NCI-H524 treated with DMSO at 0.1 percent for 48 hours (cell line): Measurements from ENCODE around the gene DENND1C.

Source experiments
- DNase-seq: peaks from one replicate; lab custom pipeline; 2025; lab: John Stamatoyannopoulos, UW

The DENND1C gene

GRCh38 chr19:6478815-6479214 lies 2.8 kb downstream of the DENND1C start:
- DNase-seq = no peak

- DNase-seq = no peak
These were observed 4.6 kb downstream of the DENND1C start for GRCh38 chr19:6476896-6477431.

DNA sequence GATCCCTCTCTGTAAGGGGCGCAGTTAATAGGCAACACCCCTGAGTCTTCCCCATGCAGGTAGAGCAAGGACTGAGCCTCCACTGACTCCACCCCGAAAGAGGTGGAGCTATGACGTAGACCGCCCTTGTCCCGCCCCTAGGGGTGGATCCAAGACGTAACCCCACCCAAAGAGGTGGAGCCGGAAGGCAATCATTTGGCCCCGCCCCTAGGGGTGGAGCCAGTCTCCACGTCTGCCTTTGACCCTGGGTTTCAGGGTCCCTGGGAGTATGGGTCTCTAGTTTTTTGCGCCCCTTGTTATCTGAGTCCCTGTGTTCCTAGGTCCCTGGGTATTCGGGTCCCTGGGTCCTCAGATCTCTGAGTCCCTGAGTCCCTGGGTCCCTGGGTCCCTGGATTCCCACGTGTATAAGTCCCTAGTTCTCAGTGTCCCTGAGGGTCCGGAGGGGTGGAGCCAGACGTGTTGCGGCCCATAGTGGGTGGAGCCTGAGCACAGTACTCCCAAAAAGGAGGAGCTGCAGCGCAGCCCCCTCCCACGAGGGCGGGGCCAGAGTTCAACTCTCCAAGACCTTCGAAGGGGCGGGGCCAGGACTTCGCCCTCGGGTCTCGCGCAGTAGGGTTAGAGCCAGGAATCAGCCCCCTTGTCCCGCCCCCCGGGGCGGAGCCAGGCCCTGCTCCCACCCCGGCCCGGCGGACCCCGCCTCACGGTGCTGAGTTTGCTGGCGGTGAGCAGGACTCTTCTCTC lies 5.3 kb downstream of the DENND1C start:
- DNase-seq = no peak

GRCh38 chr19:6475321-6476108 lies 6.1 kb downstream of the DENND1C start:
- no peak for DNase-seq

GRCh38 chr19:6473647-6474046 lies 7.9 kb downstream of the DENND1C start:
- DNase-seq = no peak

GRCh38 chr19:6472713-6473112 lies 8.9 kb downstream of the DENND1C start:
- no peak for DNase-seq

DNA sequence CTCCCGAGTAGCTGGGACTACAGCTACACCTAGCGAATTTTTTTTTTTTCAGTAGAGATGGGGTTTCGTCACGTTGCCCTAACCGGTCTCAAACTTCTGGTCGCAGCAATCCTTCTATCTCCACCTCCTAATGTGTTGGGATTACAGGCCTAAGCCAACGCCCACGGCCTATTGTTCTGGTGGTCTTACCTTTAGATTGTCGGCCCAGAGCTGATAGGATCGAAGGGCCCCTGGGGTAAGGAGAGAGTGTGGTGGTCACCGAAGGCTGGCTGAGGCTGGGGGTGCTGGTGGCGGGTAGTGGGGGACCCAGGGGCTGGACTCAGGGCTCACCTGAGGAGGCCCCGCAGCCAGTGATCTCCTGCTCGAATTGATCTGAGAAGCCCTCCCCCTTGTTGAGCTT lies 10.5 kb downstream of the DENND1C start:
- DNase-seq = no peak

- no peak for DNase-seq
These were observed 11.4 kb downstream of the DENND1C start for GRCh38 chr19:6470173-6470572.

DNA sequence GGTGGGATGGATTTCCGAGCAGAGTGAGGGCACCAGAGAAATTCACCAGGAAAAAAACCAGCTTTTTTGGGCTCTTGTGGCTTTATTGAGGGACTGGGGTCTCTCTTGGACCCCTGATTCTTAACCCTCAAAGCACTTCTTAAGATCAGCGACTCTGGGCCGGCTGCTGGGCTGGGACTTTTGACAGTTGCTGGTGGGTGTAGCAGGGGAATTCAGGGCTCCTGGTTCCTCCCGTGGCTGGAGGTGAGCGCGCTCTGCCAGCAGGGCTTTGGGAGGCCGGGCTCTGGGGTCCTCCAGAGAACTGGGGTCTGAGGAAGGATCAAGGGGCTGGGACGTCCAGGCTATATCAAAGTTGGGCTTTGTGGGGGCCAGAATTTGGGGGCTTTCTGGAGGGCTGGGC lies 14.2 kb downstream of the DENND1C start:
- no peak for DNase-seq

DNA sequence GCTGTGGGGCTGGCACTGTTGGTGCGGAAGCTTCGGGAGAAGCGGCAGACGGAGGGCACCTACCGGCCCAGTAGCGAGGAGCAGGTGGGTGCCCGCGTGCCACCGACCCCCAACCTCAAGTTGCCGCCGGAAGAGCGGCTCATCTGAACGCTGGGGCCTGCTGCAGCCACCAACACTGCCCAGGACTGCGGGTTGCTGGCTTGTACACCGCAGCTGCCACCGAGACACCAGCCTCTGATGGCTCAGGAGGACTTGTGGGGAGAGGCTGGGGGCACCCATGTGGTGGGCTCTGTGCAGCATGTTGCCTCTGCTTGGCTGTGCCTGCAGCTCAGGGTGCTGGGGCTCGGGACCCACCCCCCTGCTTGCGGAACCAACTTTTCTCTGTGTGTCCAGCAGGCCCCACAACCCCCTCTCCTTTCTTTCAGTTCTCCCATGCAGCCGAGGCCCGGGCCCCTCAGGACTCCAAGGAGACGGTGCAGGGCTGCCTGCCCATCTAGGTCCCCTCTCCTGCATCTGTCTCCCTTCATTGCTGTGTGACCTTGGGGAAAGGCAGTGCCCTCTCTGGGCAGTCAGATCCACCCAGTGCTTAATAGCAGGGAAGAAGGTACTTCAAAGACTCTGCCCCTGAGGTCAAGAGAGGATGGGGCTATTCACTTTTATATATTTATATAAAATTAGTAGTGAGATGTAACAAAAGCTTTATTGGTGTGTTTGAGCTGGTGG lies 14.9 kb downstream of the DENND1C start:
- no peak for DNase-seq

GRCh38 chr19:6465663-6466062 lies 15.9 kb downstream of the DENND1C start:
- no peak for DNase-seq

DNA sequence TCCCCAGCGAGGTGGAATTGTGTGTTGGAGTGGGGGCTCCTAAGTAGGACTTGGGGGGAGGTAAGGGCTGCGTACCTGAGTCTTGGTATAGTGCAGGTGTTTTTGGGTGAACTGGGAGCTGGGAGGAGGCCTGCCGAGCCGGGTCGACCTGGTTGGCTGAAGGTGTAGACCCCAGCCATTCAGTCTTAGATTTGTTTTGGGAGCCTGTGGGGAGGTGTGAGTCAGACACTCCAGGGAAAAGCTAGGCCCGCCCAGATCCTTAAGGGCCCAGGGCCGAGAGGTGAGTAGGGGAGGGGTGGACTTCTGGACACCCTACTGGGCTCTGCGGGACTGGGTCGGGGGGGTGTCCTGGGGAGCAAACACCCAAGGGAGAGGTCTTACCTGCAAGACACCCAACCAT lies 16.6 kb downstream of the DENND1C start:
- no peak for DNase-seq

DNA sequence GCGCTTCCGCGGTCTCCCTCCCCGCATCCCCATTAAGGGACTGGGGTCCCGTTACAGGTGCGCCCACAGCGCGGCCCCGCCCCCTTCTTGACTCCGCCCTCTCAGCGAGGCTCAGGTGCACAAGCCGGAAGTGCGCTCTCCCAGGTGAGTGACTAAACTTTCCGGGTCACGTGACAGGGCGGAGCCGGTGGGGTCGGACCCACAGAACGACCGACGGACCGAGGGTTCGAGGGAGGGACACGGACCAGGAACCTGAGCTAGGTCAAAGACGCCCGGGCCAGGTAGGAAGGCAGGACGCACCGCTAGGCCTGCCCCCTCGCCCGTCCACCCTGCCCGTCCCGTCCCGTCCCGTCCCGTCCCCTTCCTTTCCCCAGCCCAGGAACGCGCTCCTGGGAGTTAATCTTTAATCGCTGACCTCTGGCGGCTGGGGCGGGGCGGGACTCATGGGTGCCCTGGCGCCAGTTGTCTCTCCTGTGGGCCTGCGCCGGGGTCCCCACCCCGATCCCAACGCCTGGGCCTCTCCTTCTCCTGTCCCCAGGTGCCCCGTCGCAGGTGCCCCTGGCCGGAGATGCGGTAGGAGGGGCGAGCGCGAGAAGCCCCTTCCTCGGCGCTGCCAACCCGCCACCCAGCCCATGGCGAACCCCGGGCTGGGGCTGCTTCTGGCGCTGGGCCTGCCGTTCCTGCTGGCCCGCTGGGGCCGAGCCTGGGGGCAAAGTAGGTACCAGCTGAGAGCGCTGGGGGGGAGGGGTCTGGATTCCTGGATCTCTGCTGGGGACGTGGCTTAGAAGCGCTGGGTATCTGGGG lies 17.3 kb downstream of the DENND1C start, which contains the start of gene CRB3:
TSS of gene CRB3 (plus strand) at position 202 of the 804 bp plus-strand sequence. CDS start at position 633, 431 bp downstream.
- no peak for DNase-seq

DNA sequence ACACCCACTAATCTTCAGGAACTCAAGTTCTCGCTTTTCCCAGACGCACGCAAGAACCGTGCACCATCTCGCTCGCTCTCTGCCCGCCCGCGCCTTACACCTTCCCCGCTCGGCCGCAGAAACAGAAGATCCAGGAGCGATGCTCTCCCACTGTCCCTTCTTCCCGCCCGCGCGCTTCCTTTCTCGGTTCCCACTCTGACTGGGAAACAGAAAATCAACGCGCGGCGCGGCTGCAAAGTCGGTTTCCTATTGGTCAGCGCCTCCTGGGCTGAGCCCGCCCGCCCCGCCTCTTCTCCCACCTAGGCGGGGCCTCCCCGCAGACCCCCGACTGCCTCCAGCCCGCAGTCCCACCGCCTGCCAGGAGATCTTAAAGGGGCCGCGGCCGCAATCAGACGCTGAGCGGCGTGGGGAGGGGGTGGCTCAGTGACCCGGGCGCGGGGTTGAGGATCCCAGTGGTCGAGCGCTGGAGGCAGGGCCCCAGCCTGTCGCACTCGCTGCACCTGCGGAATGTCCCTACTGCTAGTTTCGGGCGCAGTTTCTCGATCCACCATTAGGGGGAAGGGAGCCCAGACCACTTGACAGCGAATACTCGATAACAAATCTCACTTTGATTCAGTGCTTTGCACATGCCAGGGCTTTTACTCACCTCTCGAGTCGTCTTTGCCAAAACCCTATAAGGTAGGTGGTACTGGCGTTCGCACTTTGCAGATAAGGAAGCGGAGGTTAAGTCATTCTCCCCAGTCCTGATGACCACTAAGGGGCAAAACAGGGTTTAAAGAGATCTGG lies 21.3 kb downstream of the DENND1C start:
- DNase-seq = peak; percentile 98

- DNase-seq = no peak
These were observed 22.1 kb downstream of the DENND1C start, which contains the start of gene SLC25A23 for GRCh38 chr19:6459262-6460098. SLC25A23 (minus strand) TSS chr19:6459792; CDS start chr19:6459628, 164 bp downstream.

DNA sequence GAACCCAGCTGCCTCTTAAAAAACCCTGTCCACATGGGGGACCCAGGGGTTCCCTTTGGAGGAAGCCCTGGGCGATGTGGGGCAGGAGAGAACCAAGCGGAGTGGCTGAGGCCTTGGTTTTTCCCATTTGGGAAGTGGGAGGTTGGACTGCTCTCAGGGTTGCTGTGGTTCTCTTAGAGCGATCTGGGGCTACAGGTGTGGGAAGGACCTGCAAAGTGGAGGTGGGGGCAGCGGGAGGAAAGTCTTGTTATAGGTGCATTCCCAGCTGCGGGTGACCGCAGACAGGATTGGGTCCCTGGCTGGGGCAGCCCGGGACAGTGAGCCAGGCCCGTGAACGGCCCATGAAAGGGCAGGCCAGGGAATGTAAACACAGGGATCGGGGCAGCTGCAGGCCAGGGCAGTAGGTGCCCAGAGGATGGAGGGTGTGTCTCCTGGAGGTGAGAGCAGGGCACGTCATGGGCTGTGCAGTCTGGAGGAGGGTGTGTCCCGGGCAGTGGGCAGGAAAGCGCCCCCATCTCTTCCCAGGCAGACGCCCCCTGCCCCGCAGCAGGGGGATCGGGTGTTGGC lies 22.8 kb downstream of the DENND1C start:
- DNase-seq = no peak

- DNase-seq = no peak
These were observed 23.5 kb downstream of the DENND1C start for GRCh38 chr19:6457958-6458694.

GRCh38 chr19:6455924-6456323 lies 25.7 kb downstream of the DENND1C start:
- DNase-seq = no peak
